Stimulated activated CD4-positive, alpha-beta T cell treated with anti-CD3 and anti-CD28 coated beads, Interleukin-15, amount 100 ng/mL, for 1 hour (primary cell): ENCODE data around the gene PPP2R5A.
A peak's percentile ranks its signal among the peaks of the same experiment; 100 is the strongest.

ENCODE experiments used
- DNase-seq, 2 donors: peaks; one replicate each; pipeline ENCODE4 v3.0.0-alpha.2; 2020; ENCODE audit warnings: low read depth in 1 of 2, low spot score in 1 of 2

The PPP2R5A gene

GRCh38 chr1:212284744-212285684 is at the start of gene PPP2R5A:
Gene PPP2R5A, plus strand, starts transcription at chr1:212285410. Its CDS starts 701 bp downstream, at chr1:212286111.
- peak; percentile 95 to 98 for DNase-seq

- DNase-seq: no peak
Measured at GRCh38 chr1:212235857-212236256, 49.4 kb upstream of the PPP2R5A start.

- DNase-seq: no peak
Measured at GRCh38 chr1:212236664-212237220, 48.5 kb upstream of the PPP2R5A start.

GRCh38 chr1:212237651-212238050 is 47.6 kb upstream of the PPP2R5A start:
- DNase-seq: no peak

- DNase-seq: no peak
Measured at GRCh38 chr1:212238552-212238951, 46.7 kb upstream of the PPP2R5A start.

GRCh38 chr1:212241501-212241900 is 43.7 kb upstream of the PPP2R5A start:
- no peak for DNase-seq

- no peak for DNase-seq
Measured at GRCh38 chr1:212241957-212242287, 43.3 kb upstream of the PPP2R5A start.

GRCh38 chr1:212242288-212242984 is 42.8 kb upstream of the PPP2R5A start:
- DNase-seq: no peak

- no peak for DNase-seq
Measured at GRCh38 chr1:212242985-212243308, 42.3 kb upstream of the PPP2R5A start.

GRCh38 chr1:212244441-212244840 is 40.8 kb upstream of the PPP2R5A start:
- DNase-seq: no peak

- no peak for DNase-seq
Measured at GRCh38 chr1:212247179-212247721, 38.0 kb upstream of the PPP2R5A start.

GRCh38 chr1:212247988-212248387 is 37.2 kb upstream of the PPP2R5A start:
- DNase-seq: no peak

- DNase-seq: no peak
Measured at GRCh38 chr1:212254853-212255363, 30.3 kb upstream of the PPP2R5A start.

GRCh38 chr1:212255705-212256307 is 29.4 kb upstream of the PPP2R5A start:
- no peak for DNase-seq

GRCh38 chr1:212256369-212256768 is 28.8 kb upstream of the PPP2R5A start:
- DNase-seq: no peak

- no peak for DNase-seq
Measured at GRCh38 chr1:212257157-212257556, 28.1 kb upstream of the PPP2R5A start.

GRCh38 chr1:212259693-212260480 is 25.3 kb upstream of the PPP2R5A start:
- no peak for DNase-seq

- no peak for DNase-seq
Measured at GRCh38 chr1:212260557-212261355, 24.5 kb upstream of the PPP2R5A start.

GRCh38 chr1:212261361-212261929 is 23.8 kb upstream of the PPP2R5A start:
- no peak for DNase-seq
